ENCODE results near the gene TLR2. TPM values are rescaled to one million over a fixed set of nuclear protein-coding genes. Genes with fewer than 3 reads are reported as not detected.

TLR2 gene
- total RNA-seq, 6 donors from 2014 or later = 34.8 to 104 (median 91.2) TPM

DNA sequence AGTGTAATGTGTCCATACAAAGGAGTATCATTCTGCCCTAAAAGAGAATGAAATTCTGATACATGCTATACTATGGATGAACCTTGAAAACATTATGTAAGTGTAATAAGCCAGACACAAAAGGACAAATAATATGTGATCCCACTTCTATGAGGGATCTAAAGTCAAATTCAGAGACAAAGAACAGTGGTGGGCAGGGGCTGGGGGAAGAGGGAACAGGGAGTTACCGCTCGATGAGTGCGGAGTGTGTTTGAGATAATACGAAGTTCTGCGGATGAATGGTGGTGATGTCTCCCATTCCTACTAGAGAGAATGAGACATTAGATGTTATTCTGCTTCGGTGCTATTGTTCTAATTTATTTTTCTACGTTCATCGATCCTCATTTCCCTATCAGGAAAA, 46.1 kb upstream of the TLR2 start:
- DNase-seq (no peak), ATAC-seq (ENCODE audit: low FRiP score in 2 of 2) (no peak)
- no peaks in the 10 kb centered on the region for H3K9me3 ChIP-seq
- H3K4me1 ChIP-seq = peaks cover 0 to 1% (median 0%) of the 10 kb centered on the region in 4 donors
- no peak overlapping the region for H3K4me3 ChIP-seq
- H3K27ac ChIP-seq = no peak overlapping the region
- H3K27me3 ChIP-seq = no peaks in the 10 kb centered on the region
- peaks cover 3 to 34% (median 14%) of the 10 kb centered on the region in 4 donors for H3K36me3 ChIP-seq
- 95 to 97% methylated on average over 8 of the region's 8 CpGs for WGBS, 2 donors
- TF ChIP-seq POLR2AphosphoS5 (IDR thresholded peaks at IDR 0.05) (no peak), EP300 (IDR thresholded peaks at IDR 0.05) (no peak), POLR2A (IDR thresholded peaks at IDR 0.05) (no peak)
- TF ChIP-seq, protein P1, sequence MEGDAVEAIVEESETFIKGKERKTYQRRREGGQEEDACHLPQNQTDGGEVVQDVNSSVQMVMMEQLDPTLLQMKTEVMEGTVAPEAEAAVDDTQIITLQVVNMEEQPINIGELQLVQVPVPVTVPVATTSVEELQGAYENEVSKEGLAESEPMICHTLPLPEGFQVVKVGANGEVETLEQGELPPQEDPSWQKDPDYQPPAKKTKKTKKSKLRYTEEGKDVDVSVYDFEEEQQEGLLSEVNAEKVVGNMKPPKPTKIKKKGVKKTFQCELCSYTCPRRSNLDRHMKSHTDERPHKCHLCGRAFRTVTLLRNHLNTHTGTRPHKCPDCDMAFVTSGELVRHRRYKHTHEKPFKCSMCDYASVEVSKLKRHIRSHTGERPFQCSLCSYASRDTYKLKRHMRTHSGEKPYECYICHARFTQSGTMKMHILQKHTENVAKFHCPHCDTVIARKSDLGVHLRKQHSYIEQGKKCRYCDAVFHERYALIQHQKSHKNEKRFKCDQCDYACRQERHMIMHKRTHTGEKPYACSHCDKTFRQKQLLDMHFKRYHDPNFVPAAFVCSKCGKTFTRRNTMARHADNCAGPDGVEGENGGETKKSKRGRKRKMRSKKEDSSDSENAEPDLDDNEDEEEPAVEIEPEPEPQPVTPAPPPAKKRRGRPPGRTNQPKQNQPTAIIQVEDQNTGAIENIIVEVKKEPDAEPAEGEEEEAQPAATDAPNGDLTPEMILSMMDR (IDR thresholded peaks at IDR 0.05) = no peak

DNA sequence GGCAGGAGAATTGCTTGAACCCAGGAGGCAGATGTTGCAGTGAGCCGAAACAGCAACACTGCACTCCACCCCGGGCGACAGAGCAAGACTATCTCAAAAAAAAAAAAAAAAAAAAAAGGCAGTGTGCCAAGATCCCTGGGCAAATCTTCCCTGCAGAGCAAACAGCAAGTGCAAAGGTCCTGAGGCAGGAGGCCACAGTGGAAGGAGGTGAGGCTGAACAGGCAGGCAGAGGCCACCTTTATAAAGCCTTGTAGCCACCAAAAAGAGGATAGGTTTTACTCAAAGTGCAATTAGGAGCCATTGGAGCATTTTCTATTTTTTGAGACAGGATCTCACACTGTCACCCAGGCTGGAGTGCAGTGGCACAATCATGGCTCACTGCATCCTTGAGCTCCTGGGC, 45.1 kb upstream of the TLR2 start:
- Histone ChIP-seq H3K4me3 (no peak overlapping the region), H3K27ac (no peak overlapping the region), H3K36me3 (peaks cover 3 to 27% (median 14%) of the 10 kb centered on the region in 4 donors), H3K27me3 (no peaks in the 10 kb centered on the region), H3K9me3 (no peaks in the 10 kb centered on the region), H3K4me1 (peaks cover 0 to 6% (median 0%) of the 10 kb centered on the region in 4 donors)
- no peak for DNase-seq
- WGBS, 2 donors = 90 to 95% methylated on average over 3 of the region's 3 CpGs
- ATAC-seq (ENCODE audit: low FRiP score in 2 of 2) = no peak
- TF ChIP-seq POLR2A (IDR thresholded peaks at IDR 0.05) (no peak), POLR2AphosphoS5 (IDR thresholded peaks at IDR 0.05) (no peak), EP300 (IDR thresholded peaks at IDR 0.05) (no peak)
- TF ChIP-seq, protein P1 (IDR thresholded peaks at IDR 0.05) = no peak

DNA sequence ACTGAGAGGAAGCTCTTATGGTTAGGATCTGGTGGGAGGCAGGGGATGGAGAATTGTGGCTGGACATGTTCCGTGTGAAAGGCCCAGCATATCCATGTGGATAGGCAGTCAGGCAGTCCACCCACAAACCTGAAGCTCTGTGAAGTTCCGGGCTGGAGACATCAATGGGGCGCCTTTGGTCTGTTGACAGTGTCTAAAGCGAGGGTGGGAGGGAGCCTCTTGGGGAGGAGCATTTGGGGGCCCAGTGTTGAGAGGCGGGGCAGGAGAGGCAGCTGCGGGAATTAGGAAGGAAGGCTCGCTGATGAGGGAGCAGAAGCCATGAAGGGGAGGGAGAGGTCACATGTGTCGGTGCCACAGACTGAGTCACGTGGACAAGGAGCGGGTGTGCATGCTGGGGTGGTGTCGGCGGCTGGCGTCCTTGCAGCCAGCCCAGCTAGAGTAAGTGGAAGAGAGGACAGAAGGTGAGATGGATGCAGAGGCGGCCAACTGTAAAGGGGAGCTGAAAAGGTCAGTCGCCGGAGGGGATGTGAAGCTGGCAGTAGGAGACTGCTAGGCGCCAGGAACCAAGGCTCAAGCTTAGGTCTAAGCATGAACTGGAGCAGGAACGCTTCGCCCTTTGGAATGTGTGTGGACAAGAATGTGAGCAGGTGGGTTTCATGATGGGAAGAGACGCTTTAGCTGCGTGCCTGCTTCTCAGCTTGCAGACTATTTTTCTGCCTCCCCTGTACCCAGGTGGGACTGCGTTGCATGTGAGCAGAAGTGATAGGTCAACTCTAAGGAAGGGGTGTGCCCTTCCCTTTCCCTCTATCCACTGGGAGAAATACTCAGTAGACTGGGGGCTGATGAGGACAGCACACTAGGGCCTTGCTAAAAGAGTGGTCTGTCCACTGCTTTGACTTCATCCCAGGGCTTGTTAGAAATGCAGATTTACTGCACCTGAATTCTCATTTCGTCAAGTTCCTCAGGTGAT, 44.0 kb upstream of the TLR2 start:
- Histone ChIP-seq H3K36me3 (peaks cover 3 to 18% (median 11%) of the 10 kb centered on the region in 4 donors), H3K27me3 (no peaks in the 10 kb centered on the region), H3K4me3 (no peak overlapping the region), H3K9me3 (peaks cover 0 to 2% (median 0%) of the 10 kb centered on the region in 4 donors), H3K4me1 (peaks cover 0 to 6% (median 0%) of the 10 kb centered on the region in 4 donors), H3K27ac (no peak overlapping the region)
- TF ChIP-seq, protein P1 (IDR thresholded peaks at IDR 0.05) = no peak
- no peak for TF ChIP-seq POLR2AphosphoS5 (IDR thresholded peaks at IDR 0.05)
- no peak for TF ChIP-seq POLR2A (IDR thresholded peaks at IDR 0.05)
- TF ChIP-seq EP300 (IDR thresholded peaks at IDR 0.05) = no peak
- ATAC-seq (ENCODE audit: low FRiP score in 2 of 2) (no peak), DNase-seq (peak in 1 of 2 donors; percentile 46)
- 86 to 88% methylated on average over 23 of the region's 23 CpGs for WGBS, 2 donors

DNA sequence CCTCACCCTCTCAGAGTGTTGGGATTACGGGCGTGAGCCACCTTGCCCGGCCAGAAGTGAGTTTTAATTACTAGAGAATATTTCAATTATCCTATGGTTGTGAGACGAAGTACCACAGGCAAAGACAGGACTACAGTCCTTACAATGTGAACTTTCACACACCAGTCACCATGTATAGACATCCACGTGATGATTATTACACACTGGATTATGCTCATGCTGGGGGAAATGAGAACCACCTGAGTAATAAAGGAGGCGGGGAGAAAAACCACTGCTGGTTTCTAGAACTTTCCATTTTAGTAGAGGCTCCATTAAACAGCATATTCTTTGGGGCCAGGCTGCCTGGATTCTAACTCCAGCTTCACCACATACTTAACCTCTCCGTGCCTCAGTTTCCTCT, 42.5 kb upstream of the TLR2 start:
- peaks cover 3 to 6% (median 4%) of the 10 kb centered on the region in 4 donors for H3K36me3 ChIP-seq
- ATAC-seq (ENCODE audit: low FRiP score in 2 of 2) (no peak), DNase-seq (no peak)
- TF ChIP-seq POLR2AphosphoS5 (IDR thresholded peaks at IDR 0.05) (no peak), POLR2A (IDR thresholded peaks at IDR 0.05) (no peak), EP300 (IDR thresholded peaks at IDR 0.05) (no peak)
- TF ChIP-seq, protein P1 (IDR thresholded peaks at IDR 0.05) = no peak
- 82 to 84% methylated on average over 7 of the region's 7 CpGs for WGBS, 2 donors
- no peaks in the 10 kb centered on the region for H3K27me3 ChIP-seq
- H3K9me3 ChIP-seq = peaks cover 0 to 3% (median 0%) of the 10 kb centered on the region in 4 donors
- no peak overlapping the region for H3K27ac ChIP-seq
- H3K4me3 ChIP-seq = no peak overlapping the region
- peaks cover 0 to 6% (median 2%) of the 10 kb centered on the region in 4 donors for H3K4me1 ChIP-seq
